Measurements from ENCODE around the gene STIM1.

DNA sequence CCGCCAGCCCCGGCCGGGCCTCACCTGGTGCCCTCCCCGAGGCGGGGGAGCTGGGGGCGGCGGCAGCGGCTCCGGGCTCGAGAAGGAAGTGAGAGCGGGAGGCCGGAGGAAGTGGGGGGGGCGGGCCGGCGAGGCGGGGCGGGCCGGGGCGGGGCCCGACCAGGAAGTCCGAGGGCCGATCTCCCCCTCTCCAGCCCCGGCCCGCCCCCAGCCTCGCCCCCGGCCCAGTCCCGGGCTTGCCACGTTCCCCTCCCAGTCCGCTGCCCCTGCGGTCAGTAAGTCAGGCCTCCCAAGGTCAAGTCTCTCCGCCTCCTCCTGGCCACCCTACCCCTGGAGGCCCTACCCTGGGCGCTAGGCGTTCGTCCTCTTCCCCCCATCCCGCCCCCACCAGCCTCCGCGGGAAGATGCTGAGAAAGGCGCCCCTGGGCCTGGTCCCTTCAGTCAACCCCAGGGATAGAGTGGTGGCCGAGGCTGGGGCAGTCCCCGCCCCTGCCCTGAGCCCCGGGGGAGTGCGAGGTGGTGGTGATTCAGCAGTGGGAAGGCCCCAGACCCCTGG lies 14.5 kb upstream of the STIM1 start, which contains the start of gene RHOG:
- TF ChIP-seq CTCF (IDR thresholded peaks at IDR 0.05; ENCODE audit: insufficient read depth, low read length, poor library complexity, severe bottlenecking) (no peak), EZH2phosphoT487 (conservative IDR thresholded peaks at IDR 0.05; ENCODE audit: low read length) (no peak)

Data from SU-DHL-6 (cell line).